DOHH2 (cell line): ENCODE data around the gene MYO10.

Experiments
- EZH2phosphoT487 ChIP-seq: fragments of 200-600 bp; sonication (generic); IDR thresholded peaks from 2 replicates; pipeline ENCODE4 v1.6.1; 2017; ENCODE audit warnings: borderline replicate concordance, mild to moderate bottlenecking, antibody characterized with exemption, low read length, moderate library complexity, mixed read lengths
- TF ChIP-seq, protein P1 (sequence below): fragments of 200-600 bp; sonication (generic); IDR thresholded peaks from one replicate; pipeline ENCODE4 v1.5.1; 2014; ENCODE audit warnings: antibody characterized with exemption, mild to moderate bottlenecking, low read depth, low read length; ENCODE audit not compliant: poor library complexity, severe bottlenecking

DNA sequence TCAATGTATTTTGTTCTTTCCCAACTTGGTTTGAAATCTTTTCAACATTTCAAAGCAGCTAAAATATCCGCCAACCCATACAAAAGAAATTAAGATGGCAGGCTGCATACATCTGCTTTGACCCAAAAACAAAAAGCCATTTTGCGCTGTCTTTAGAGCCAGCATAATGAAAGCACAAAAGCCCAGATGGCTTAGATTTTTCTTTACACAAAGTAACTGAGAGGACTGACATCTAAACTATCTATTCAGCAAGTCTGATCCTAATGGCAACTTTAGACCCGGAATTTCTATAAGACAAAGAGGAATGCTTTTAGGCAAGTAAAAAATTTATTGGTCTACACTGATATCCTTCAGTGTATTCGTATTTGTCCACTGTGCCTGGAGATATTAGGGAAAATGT lies 86.3 kb downstream of the MYO10 start:
- TF ChIP-seq, protein P1, sequence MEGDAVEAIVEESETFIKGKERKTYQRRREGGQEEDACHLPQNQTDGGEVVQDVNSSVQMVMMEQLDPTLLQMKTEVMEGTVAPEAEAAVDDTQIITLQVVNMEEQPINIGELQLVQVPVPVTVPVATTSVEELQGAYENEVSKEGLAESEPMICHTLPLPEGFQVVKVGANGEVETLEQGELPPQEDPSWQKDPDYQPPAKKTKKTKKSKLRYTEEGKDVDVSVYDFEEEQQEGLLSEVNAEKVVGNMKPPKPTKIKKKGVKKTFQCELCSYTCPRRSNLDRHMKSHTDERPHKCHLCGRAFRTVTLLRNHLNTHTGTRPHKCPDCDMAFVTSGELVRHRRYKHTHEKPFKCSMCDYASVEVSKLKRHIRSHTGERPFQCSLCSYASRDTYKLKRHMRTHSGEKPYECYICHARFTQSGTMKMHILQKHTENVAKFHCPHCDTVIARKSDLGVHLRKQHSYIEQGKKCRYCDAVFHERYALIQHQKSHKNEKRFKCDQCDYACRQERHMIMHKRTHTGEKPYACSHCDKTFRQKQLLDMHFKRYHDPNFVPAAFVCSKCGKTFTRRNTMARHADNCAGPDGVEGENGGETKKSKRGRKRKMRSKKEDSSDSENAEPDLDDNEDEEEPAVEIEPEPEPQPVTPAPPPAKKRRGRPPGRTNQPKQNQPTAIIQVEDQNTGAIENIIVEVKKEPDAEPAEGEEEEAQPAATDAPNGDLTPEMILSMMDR = no peak
- TF ChIP-seq EZH2phosphoT487 = no peak
